Kidney (tissue), 14 donors: ENCODE data around the gene ATP4A. TPM values are rescaled to one million over a fixed set of nuclear protein-coding genes. Genes with fewer than 3 reads are reported as not detected.

Experiments
- DNase-seq, 5 donors: peaks; one replicate each; pipeline ENCODE4 v3.0.0-alpha.2; 2013 to 2020
- FAIRE-seq: peaks from 2 replicates; lab custom pipeline; 2012; peaks lifted over from hg19 to GRCh38; lab: Jason Lieb, UNC
- H3K27ac ChIP-seq, 2 donors: one replicate each; pipeline ENCODE4 v1.7.0; 2013; ENCODE audit warnings: low read depth in 2 of 2, low read length in 2 of 2, inconsistent platforms in 1 of 2
- H3K27me3 ChIP-seq: one replicate; pipeline ENCODE4 v1.7.1; 2013; ENCODE audit warnings: low read length, inconsistent platforms; ENCODE audit not compliant: control insufficient read depth, insufficient read depth
- H3K36me3 ChIP-seq, 3 donors: one replicate each; pipeline versions ENCODE4 v1.7.0 to v1.7.1; 2013; ENCODE audit warnings: low read length in 3 of 3, control low read depth in 1 of 3, inconsistent platforms in 1 of 3; ENCODE audit not compliant: insufficient read depth in 3 of 3, control insufficient read depth in 2 of 3
- H3K4me1 ChIP-seq, 3 donors: one replicate each; pipeline versions ENCODE4 v1.7.0 to v1.7.1; 2013; ENCODE audit warnings: low read length in 3 of 3, inconsistent platforms in 1 of 3, low read depth in 1 of 3; ENCODE audit not compliant: control insufficient read depth in 2 of 3, insufficient read depth in 2 of 3
- H3K4me3 ChIP-seq, 3 donors: one replicate each; pipeline versions ENCODE4 v1.7.0 to v1.8.1; 2013; ENCODE audit warnings: low read length in 3 of 3, control low read depth in 1 of 3, inconsistent platforms in 1 of 3
- H3K9ac ChIP-seq, 3 donors: one replicate each; pipeline versions ENCODE4 v1.7.0 to v1.7.1; 2013; ENCODE audit warnings: low read length in 3 of 3, control low read depth in 1 of 3, inconsistent platforms in 1 of 3
- H3K9me3 ChIP-seq, 3 donors: one replicate each; pipeline versions ENCODE4 v1.7.0 to v1.7.1; 2013; ENCODE audit warnings: low read length in 3 of 3, control low read depth in 1 of 3, inconsistent platforms in 1 of 3; ENCODE audit not compliant: control insufficient read depth in 2 of 3, insufficient read depth in 1 of 3
- intact Hi-C: fragments of 100-400 bp; cut with DNase I; formaldehyde crosslinking; loops from one replicate; pipeline ENCODE4 v1.11.1; 2022
- polyA plus RNA-seq: library from polyadenylated mRNA; stranded (reverse); fragments of 350-450 nt; fragmentation: Illumina TruSeq; extraction: RNeasy Lipid Tissue Mini Kit (QIAGEN cat#74804); gene quantifications from one replicate; pipeline ENCODE4 v1.2.3, GENCODE V29; 2014; ENCODE audit warnings: low read depth, low replicate concordance; ENCODE audit not compliant: insufficient read depth
- total RNA-seq: library from RNA; stranded (reverse); fragmentation: NEBNext Ultra II Directional; extraction: Animal tissue kit (Norgen Biotek cat#: 25700); gene quantifications from one replicate; pipeline ENCODE4 v1.2.1, GENCODE V29; 2021
- TF ChIP-seq, protein P1 (sequence below): IDR thresholded peaks from 3 replicates; pipeline ENCODE4 v1.5.1; 2012; ENCODE audit warnings: mild to moderate bottlenecking, moderate library complexity, borderline replicate concordance; ENCODE audit not compliant: insufficient read depth; ENCODE audit errors: extremely low read depth
- donor health status: control.
- donor health status: control.
- donor health status: control.
- donor health status: control.
- donor health status: control.
- donor health status: DM: yes; HTN: yes; CAD: no.
- donor health status: Normal renal cell carcinoma (clear cell type).

ATP4A gene
- total and polyA plus RNA-seq, 2 donors from 2014 or later, result not detected

DNA sequence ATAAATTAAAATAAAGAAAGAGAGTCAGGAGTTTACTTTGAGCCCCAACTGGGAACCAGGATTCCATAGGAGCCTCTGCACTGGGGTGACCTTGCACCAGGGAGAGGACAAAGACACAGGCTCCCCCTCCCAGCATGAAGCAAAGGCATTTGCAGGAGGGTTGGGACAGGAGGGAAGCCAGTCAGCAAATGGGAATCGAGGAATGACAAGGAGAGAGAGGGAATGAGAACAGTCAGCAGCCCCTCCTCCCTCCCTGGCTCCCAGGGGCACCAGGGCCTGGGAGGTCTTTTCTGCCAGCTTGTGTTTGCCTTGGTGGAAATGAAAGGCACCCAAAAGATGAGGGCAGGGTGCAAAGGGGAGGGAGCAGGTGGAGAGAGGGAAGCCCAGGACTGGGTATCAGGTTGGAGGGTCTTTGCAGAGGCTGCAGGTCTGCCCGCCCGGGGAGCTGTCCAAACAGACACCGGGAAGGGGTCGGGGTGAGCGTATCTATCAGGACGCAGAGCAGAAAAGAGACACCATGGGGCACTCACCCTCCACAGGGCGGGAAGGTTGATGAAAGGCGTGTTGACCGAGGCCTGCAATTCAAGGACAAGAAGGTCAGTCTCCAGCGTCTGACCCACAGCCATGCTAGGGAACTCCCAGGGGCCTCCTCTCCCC, 39.1 kb downstream of the ATP4A start:
- H3K9me3 ChIP-seq, result no peaks in the 10 kb centered on the region
- no peaks in the 10 kb centered on the region for H3K27me3 ChIP-seq
- TF ChIP-seq, protein P1, sequence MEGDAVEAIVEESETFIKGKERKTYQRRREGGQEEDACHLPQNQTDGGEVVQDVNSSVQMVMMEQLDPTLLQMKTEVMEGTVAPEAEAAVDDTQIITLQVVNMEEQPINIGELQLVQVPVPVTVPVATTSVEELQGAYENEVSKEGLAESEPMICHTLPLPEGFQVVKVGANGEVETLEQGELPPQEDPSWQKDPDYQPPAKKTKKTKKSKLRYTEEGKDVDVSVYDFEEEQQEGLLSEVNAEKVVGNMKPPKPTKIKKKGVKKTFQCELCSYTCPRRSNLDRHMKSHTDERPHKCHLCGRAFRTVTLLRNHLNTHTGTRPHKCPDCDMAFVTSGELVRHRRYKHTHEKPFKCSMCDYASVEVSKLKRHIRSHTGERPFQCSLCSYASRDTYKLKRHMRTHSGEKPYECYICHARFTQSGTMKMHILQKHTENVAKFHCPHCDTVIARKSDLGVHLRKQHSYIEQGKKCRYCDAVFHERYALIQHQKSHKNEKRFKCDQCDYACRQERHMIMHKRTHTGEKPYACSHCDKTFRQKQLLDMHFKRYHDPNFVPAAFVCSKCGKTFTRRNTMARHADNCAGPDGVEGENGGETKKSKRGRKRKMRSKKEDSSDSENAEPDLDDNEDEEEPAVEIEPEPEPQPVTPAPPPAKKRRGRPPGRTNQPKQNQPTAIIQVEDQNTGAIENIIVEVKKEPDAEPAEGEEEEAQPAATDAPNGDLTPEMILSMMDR, result no peak
- intact Hi-C loops, result no loop called here
- H3K27ac ChIP-seq, result no peak overlapping the region
- no peak overlapping the region for H3K4me3 ChIP-seq
- no peaks in the 10 kb centered on the region for H3K36me3 ChIP-seq
- FAIRE-seq (no peak), DNase-seq (no peak)
- H3K4me1 ChIP-seq, result no peaks in the 10 kb centered on the region
- no peak overlapping the region for H3K9ac ChIP-seq

DNA sequence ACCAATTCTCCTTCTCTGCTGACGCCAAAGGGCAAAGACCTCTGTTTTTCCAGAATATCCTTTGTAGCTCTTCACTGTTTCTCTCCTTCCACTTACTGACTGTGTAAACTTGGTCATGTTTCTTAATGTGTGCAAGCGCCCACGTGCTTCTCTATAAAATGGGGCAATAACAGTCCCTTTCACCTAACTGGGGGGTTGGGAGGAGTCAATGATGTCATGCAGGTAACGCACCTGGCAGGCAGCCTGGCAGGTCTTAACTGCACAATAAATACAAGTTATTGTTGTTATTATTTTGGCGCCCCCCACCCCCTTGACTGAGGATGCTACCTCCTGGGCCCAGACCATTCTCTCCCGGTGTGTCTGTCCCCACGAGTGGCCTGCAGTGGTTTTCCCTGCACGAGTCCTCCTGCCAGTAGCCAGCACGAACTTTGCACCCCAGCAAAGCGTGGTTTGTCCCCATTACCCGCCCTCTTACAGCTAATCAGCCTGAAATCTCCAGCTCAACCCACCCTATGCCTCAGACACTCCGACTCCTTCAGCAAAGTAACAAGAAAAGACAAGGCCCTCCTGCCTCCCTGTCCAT, 40.6 kb downstream of the ATP4A start:
- Histone ChIP-seq H3K27ac (no peak overlapping the region), H3K4me3 (no peak overlapping the region), H3K9ac (no peak overlapping the region), H3K36me3 (no peaks in the 10 kb centered on the region), H3K27me3 (no peaks in the 10 kb centered on the region), H3K9me3 (no peaks in the 10 kb centered on the region), H3K4me1 (no peaks in the 10 kb centered on the region)
- TF ChIP-seq, protein P1, result no peak
- intact Hi-C loops, result no loop called here
- DNase-seq, result no peak
- FAIRE-seq, result no peak

DNA sequence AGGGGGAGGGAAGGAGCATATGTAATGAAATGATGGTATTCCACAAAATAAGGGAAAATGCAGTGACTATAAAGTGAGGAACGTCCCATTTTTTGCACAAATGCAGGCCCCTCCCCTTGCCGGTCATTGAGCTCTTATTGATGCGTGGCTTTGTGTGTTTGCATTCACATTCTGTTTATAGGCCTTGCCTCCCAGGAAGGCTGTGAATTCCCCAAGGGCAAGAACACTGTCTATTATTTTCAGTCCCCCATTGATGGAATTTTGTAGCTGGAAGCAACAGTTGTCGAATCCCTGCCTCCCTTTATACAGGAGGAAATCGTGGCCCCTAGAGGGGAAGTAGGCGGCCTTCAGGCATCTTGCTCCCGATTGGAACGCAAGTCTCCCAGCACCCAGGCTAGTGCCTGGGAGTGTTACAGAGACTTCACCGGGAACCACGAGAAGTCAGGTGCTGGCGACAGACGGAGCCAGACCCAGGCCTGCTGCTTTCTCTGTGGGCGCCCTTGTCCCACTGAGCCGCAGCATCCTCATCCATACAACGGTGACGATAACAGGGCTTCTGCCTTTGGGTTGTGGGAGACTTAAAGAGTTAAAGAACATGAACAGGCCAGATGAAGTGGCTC, 42.2 kb downstream of the ATP4A start:
- Histone ChIP-seq H3K9ac (no peak overlapping the region), H3K36me3 (no peaks in the 10 kb centered on the region), H3K4me1 (no peaks in the 10 kb centered on the region), H3K4me3 (no peak overlapping the region), H3K27ac (no peak overlapping the region), H3K27me3 (no peaks in the 10 kb centered on the region), H3K9me3 (no peaks in the 10 kb centered on the region)
- intact Hi-C loops, result no loop called here
- FAIRE-seq (no peak), DNase-seq (no peak)
- TF ChIP-seq, protein P1, result no peak
